Chondrocyte (in vitro differentiated cells): ENCODE data around the gene LRRC10. TPM values are rescaled to one million over a fixed set of nuclear protein-coding genes. Genes with fewer than 3 reads are reported as not detected.

Source experiments
- DNase-seq: peaks from one replicate; pipeline ENCODE4 v3.0.0; 2021; ENCODE audit warnings: mixed read lengths, low spot score
- H3K27ac Mint-ChIP-seq: one replicate; pipeline ENCODE4 v1.8.0; 2021; ENCODE audit warnings: mild to moderate bottlenecking, moderate library complexity, mixed read lengths; ENCODE audit not compliant: unreplicated experiment
- H3K27me3 Mint-ChIP-seq: 2 replicates; pipeline ENCODE4 v1.8.0; 2021; ENCODE audit warnings: low read depth, mixed read lengths
- H3K36me3 Mint-ChIP-seq: 2 replicates; pipeline ENCODE4 v1.8.0; 2021; ENCODE audit warnings: low read depth, mixed read lengths
- H3K4me1 Mint-ChIP-seq: 2 replicates; pipeline ENCODE4 v1.8.0; 2021; ENCODE audit warnings: low read depth, mild to moderate bottlenecking, mixed read lengths
- H3K4me3 Mint-ChIP-seq: one replicate; pipeline ENCODE4 v1.8.0; 2021; ENCODE audit warnings: mild to moderate bottlenecking, moderate library complexity, mixed read lengths; ENCODE audit not compliant: unreplicated experiment
- H3K9me3 Mint-ChIP-seq: 2 replicates; pipeline ENCODE4 v1.8.0; 2021; ENCODE audit warnings: low read depth, mixed read lengths
- CTCF ChIP-seq: fragments of 200-600 bp; sonication (generic); IDR thresholded peaks from 2 replicates; pipeline ENCODE4 v1.5.0; 2021; ENCODE audit warnings: antibody characterized with exemption, mild to moderate bottlenecking, moderate library complexity
- total RNA-seq: library from RNA; stranded (reverse); gene quantifications from 3 replicates; pipeline ENCODE4 v1.2.1, GENCODE V29; 2021

Gene LRRC10
- total RNA-seq, 1 donor from 2014 or later = not detected

- Mint-ChIP-seq H3K4me3 (no peak overlapping the region), H3K27ac (peak overlapping the region; percentile 49), H3K4me1 (peaks cover 8% of the 10 kb centered on the region), H3K9me3 (no peaks in the 10 kb centered on the region), H3K36me3 (peaks cover 26% of the 10 kb centered on the region), H3K27me3 (no peaks in the 10 kb centered on the region)
- no peak for DNase-seq
- TF ChIP-seq CTCF = no peak
These were observed 35.4 kb downstream of the LRRC10 start for GRCh38 chr12:69575346-69575745.

GRCh38 chr12:69570545-69571399 is 39.9 kb downstream of the LRRC10 start:
- Mint-ChIP-seq H3K9me3 (no peaks in the 10 kb centered on the region), H3K36me3 (peaks cover 27% of the 10 kb centered on the region), H3K27me3 (no peaks in the 10 kb centered on the region), H3K4me1 (peaks cover 25% of the 10 kb centered on the region), H3K27ac (peak overlapping the region; percentile 58), H3K4me3 (no peak overlapping the region)
- TF ChIP-seq CTCF = peak; percentile 97
- DNase-seq = no peak

GRCh38 chr12:69570000-69570516 is 40.6 kb downstream of the LRRC10 start:
- H3K4me3 Mint-ChIP-seq = no peak overlapping the region
- H3K36me3 Mint-ChIP-seq = peaks cover 25% of the 10 kb centered on the region
- no peak for DNase-seq
- no peaks in the 10 kb centered on the region for H3K27me3 Mint-ChIP-seq
- peak overlapping the region; percentile 58 for H3K27ac Mint-ChIP-seq
- TF ChIP-seq CTCF = no peak
- peaks cover 25% of the 10 kb centered on the region for H3K4me1 Mint-ChIP-seq
- no peaks in the 10 kb centered on the region for H3K9me3 Mint-ChIP-seq

- H3K9me3 Mint-ChIP-seq = no peaks in the 10 kb centered on the region
- peak overlapping the region; percentile 20 for H3K27ac Mint-ChIP-seq
- peaks cover 19% of the 10 kb centered on the region for H3K36me3 Mint-ChIP-seq
- peaks cover 25% of the 10 kb centered on the region for H3K4me1 Mint-ChIP-seq
- no peak overlapping the region for H3K4me3 Mint-ChIP-seq
- no peaks in the 10 kb centered on the region for H3K27me3 Mint-ChIP-seq
- no peak for DNase-seq
- TF ChIP-seq CTCF = no peak
These were observed 41.5 kb downstream of the LRRC10 start for GRCh38 chr12:69569236-69569635.

- H3K4me1 Mint-ChIP-seq = peaks cover 24% of the 10 kb centered on the region
- no peaks in the 10 kb centered on the region for H3K9me3 Mint-ChIP-seq
- DNase-seq = no peak
- H3K4me3 Mint-ChIP-seq = no peak overlapping the region
- H3K27me3 Mint-ChIP-seq = no peaks in the 10 kb centered on the region
- no peak overlapping the region for H3K27ac Mint-ChIP-seq
- H3K36me3 Mint-ChIP-seq = peaks cover 11% of the 10 kb centered on the region
- TF ChIP-seq CTCF = peak; percentile 22
These were observed 44.1 kb downstream of the LRRC10 start for GRCh38 chr12:69566603-69567002.
